GM20000 (cell line): Measurements from ENCODE around the gene NAALADL2.

ENCODE experiments used
- DNase-seq: peaks from one replicate; pipeline ENCODE4 v3.0.0; 2012; ENCODE audit warnings: low spot score
- CTCF ChIP-seq: IDR thresholded peaks from 2 replicates; pipeline ENCODE4 v1.5.1; 2012; ENCODE audit warnings: mild to moderate bottlenecking, control low read depth; ENCODE audit errors: extremely low read depth, missing control alignments

Gene NAALADL2

GRCh38 chr3:175041369-175041768 is 182.2 kb downstream of the NAALADL2 start:
- no peak for TF ChIP-seq CTCF
- no peak for DNase-seq

GRCh38 chr3:175046601-175047000 is 187.5 kb downstream of the NAALADL2 start:
- TF ChIP-seq CTCF: no peak
- no peak for DNase-seq

- no peak for TF ChIP-seq CTCF
- DNase-seq: no peak
Measured at GRCh38 chr3:175047786-175048185, 188.7 kb downstream of the NAALADL2 start.

- TF ChIP-seq CTCF: no peak
- no peak for DNase-seq
Measured at GRCh38 chr3:175057401-175057800, 198.3 kb downstream of the NAALADL2 start.

- no peak for TF ChIP-seq CTCF
- DNase-seq: no peak
Measured at GRCh38 chr3:175059788-175060187, 200.7 kb downstream of the NAALADL2 start.

GRCh38 chr3:175065497-175065896 is 206.4 kb downstream of the NAALADL2 start:
- TF ChIP-seq CTCF: no peak
- DNase-seq: no peak

- no peak for TF ChIP-seq CTCF
- DNase-seq: no peak
Measured at GRCh38 chr3:175066617-175067415, 207.7 kb downstream of the NAALADL2 start.
